ENCODE measurements around the gene PPARG. TPM values are rescaled to one million over a fixed set of nuclear protein-coding genes. Genes with fewer than 3 reads are reported as not detected.

The PPARG gene
- total and polyA plus RNA-seq, 2 experiments from 2014 or later, result 0.15 to 0.42 TPM

DNA sequence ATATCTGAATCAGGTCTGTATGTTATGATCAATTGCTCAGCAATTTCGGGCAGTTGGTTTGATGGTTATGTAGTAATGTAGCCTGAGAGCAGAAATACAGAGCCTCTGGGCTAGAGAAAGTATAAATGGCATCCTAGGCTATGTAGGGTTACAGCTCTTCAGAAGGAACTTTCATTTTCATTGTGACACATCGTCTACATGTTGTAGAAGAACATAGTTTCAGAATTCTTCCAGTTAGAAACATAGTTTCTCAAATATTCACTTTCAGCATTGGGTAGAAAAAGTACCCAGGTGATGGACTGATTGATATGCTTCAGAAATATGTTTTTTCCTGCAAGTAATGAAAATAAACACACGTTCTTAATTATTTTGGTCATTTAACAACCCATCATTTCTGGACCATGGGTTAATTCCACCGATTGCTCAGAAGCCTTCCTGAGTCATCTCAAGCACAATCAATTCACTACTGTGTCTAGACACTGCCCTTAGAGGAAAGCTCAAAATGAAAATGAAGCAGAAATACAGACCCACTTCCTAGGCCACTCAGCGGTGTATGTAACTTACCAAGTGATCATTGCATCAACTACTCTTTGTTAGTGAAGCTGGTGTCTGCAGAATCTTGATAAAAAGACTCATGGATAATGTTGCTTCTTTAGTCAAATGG lies 106.6 kb downstream of the PPARG start (continued):
- TF ChIP-seq EZH2phosphoT487 (IDR thresholded peaks at IDR 0.05; ENCODE audit: unreplicated experiment), result no peak
- no peak for TF ChIP-seq ETS1 (IDR thresholded peaks at IDR 0.05)
- TF ChIP-seq POLR2AphosphoS5 (IDR thresholded peaks at IDR 0.05; ENCODE audit: low read depth), result no peak
- no peak for TF ChIP-seq ZNF114 (CRISPR knock-in tag; IDR thresholded peaks at IDR 0.05)
- no peak for TF ChIP-seq JUNB (IDR thresholded peaks at IDR 0.05; ENCODE audit: unreplicated experiment)
- no peak for TF ChIP-seq EZH2 (IDR thresholded peaks at IDR 0.05; ENCODE audit: low read depth, unreplicated experiment)
- no peak for TF ChIP-seq REST (IDR thresholded peaks at IDR 0.05; ENCODE audit: unreplicated experiment)

DNA sequence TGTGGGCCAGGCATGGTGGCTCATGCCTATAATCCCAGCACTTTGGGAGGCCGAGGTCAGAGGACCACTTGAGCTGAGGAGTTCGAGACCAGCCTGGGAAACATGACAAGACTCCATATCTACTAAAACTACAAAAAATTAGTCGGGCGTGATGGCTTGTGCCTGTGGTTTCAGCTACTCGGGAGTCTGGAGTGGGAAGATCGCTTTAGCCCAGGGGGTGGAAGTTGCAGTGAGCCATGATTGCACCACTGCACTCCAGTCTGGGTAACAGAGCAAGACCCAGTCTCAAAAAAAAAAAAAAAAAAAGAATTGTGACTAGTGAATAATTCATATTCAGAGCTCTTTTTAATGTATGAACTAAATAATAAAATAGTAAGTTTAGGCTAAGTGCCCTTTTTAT lies 107.6 kb downstream of the PPARG start:
- Histone ChIP-seq H3K9me2 (ENCODE audit: insufficient read depth) (no peaks in the 10 kb centered on the region), H3K4me1 (ENCODE audit: insufficient read depth) (no peaks in the 10 kb centered on the region), H3K36me3 (ENCODE audit: insufficient read depth) (no peaks in the 10 kb centered on the region), H2AFZ (no peak overlapping the region), H3K4me3 (no peak overlapping the region), H3K4me2 (no peak overlapping the region), H3K27me3 (ENCODE audit: insufficient read depth) (no peaks in the 10 kb centered on the region), H4K20me1 (replicated peaks; ENCODE audit: insufficient read depth) (no peaks in the 10 kb centered on the region), H3K27ac (ENCODE audit: low read depth) (no peak overlapping the region), H3F3A (replicated peaks; ENCODE audit: low read depth) (no peaks in the 10 kb centered on the region), H3K79me2 (replicated peaks; ENCODE audit: insufficient read depth) (no peaks in the 10 kb centered on the region)
- Mint-ChIP-seq H3K4me1 (no peaks in the 10 kb centered on the region), H3K4me3 (no peak overlapping the region), H3K27ac (no peak overlapping the region), H3K9me3 (no peaks in the 10 kb centered on the region), H3K36me3 (ENCODE audit: low read depth) (no peaks in the 10 kb centered on the region), H3K27me3 (ENCODE audit: insufficient read depth, low read depth, poor library complexity) (no peaks in the 10 kb centered on the region)
- ATAC-seq (no peak), DNase-seq (ENCODE audit: low spot score) (no peak)
- TF ChIP-seq ZNF114 (CRISPR knock-in tag; IDR thresholded peaks at IDR 0.05), result no peak
- TF ChIP-seq CREB1 (CRISPR knock-in tag; IDR thresholded peaks at IDR 0.05; ENCODE audit: low read depth), result no peak
- TF ChIP-seq EZH2phosphoT487 (IDR thresholded peaks at IDR 0.05; ENCODE audit: unreplicated experiment), result no peak
- TF ChIP-seq POLR2AphosphoS5 (IDR thresholded peaks at IDR 0.05; ENCODE audit: low read depth), result no peak
- TF ChIP-seq JUNB (IDR thresholded peaks at IDR 0.05; ENCODE audit: unreplicated experiment), result no peak
- no peak for TF ChIP-seq ETS1 (IDR thresholded peaks at IDR 0.05)
- no peak for TF ChIP-seq STAT1 (IDR thresholded peaks at IDR 0.05; ENCODE audit: unreplicated experiment)
- TF ChIP-seq EZH2 (IDR thresholded peaks at IDR 0.05; ENCODE audit: low read depth, unreplicated experiment), result no peak
- TF ChIP-seq, protein P1, sequence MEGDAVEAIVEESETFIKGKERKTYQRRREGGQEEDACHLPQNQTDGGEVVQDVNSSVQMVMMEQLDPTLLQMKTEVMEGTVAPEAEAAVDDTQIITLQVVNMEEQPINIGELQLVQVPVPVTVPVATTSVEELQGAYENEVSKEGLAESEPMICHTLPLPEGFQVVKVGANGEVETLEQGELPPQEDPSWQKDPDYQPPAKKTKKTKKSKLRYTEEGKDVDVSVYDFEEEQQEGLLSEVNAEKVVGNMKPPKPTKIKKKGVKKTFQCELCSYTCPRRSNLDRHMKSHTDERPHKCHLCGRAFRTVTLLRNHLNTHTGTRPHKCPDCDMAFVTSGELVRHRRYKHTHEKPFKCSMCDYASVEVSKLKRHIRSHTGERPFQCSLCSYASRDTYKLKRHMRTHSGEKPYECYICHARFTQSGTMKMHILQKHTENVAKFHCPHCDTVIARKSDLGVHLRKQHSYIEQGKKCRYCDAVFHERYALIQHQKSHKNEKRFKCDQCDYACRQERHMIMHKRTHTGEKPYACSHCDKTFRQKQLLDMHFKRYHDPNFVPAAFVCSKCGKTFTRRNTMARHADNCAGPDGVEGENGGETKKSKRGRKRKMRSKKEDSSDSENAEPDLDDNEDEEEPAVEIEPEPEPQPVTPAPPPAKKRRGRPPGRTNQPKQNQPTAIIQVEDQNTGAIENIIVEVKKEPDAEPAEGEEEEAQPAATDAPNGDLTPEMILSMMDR (conservative IDR thresholded peaks at IDR 0.05; ENCODE audit: low read depth in 2 of 2), result no peak
- TF ChIP-seq NANOG (IDR thresholded peaks at IDR 0.05; ENCODE audit: borderline replicate concordance), result no peak
- no peak for TF ChIP-seq REST (IDR thresholded peaks at IDR 0.05; ENCODE audit: unreplicated experiment)
- TF ChIP-seq ZNF331 (CRISPR knock-in tag; IDR thresholded peaks at IDR 0.05; ENCODE audit: low read depth), result no peak
